ENCODE measurements around the gene CLCN1.

DNA sequence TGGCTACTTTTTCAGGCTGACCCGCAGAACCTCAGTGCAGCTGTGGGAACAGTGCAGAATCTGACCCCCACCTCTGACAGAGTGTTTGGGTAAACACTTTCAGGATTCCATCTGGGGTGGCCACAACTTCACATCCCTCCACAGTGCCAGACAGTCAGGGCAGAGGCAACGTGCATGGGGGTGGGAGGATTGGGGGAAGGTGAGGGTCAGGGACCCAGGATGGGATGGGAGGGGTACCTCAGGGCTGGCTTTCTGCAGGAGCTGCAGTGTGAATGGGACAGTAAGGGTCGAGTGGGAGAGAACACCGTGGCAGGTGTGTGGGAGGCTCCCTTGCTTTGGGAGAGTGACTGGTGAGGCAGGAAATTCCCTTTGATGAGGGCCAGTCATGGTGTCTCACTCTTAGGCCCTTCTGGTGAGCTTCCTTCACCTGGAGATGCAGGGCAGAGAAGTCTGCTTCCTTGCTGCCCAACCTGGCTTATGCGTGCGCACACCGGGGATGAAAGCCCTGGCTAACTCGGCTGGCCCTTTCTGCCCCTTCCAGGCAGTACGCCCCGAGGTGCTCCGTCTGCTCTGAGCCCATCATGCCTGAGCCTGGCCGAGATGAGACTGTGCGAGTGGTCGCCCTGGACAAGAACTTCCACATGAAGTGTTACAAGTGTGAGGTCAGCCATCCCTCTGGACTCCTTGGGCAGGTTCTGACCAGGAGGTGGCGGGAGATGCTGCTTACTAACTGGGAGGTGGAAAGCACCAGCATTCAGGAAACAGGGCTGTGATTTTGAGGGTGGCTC is 73.6 kb downstream of the CLCN1 start:
- TF ChIP-seq CTCF (IDR thresholded peaks at IDR 0.05; ENCODE audit: low read length) (no peak), EZH2 (optimal IDR thresholded peaks at IDR 0.05; ENCODE audit: low read depth, low read length) (no peak)
